Activated CD8-positive, alpha-beta memory T cell treated with anti-CD3 and anti-CD28 coated beads, Interleukin-2, amount 10 ng/mL, durations not matched to agents 7 days and 5 days (primary cell): ENCODE results near the gene ZNF253. TPM values are rescaled to one million over a fixed set of nuclear protein-coding genes. Genes with fewer than 3 reads are reported as not detected.
"Not testable (repeated sequence)": the region's sequence is repeated elsewhere in the genome, so short reads cannot be mapped to it uniquely, and the experiment has no call there.

Source experiments
- ATAC-seq: fragments of 150-1000 bp; cut with Tn5 transposase; one replicate; pipeline ENCODE4 v1.10.0; 2021; ENCODE audit warnings: moderate library complexity
- CTCF ChIA-PET: fragments of 350-600 bp; sonication (Branson Sonifier 250); formaldehyde crosslinking; loops from one replicate; lab custom pipeline; 2021; ENCODE audit warnings: antibody characterized with exemption; lab: Charles Lee
- DNase-seq: peaks from one replicate; pipeline ENCODE4 v3.0.0-alpha.2; 2020
- H3K27ac Mint-ChIP-seq: one replicate; pipeline ENCODE4 v1.8.0; 2021; ENCODE audit warnings: mild to moderate bottlenecking, mixed read lengths
- H3K27me3 Mint-ChIP-seq: one replicate; pipeline ENCODE4 v1.8.0; 2021; ENCODE audit warnings: mixed read lengths
- H3K36me3 Mint-ChIP-seq: one replicate; pipeline ENCODE4 v1.8.0; 2021; ENCODE audit warnings: mild to moderate bottlenecking, mixed read lengths
- H3K4me1 Mint-ChIP-seq: one replicate; pipeline ENCODE4 v1.8.0; 2021; ENCODE audit warnings: mixed read lengths
- H3K4me3 Mint-ChIP-seq: one replicate; pipeline ENCODE4 v1.8.0; 2021; ENCODE audit warnings: mild to moderate bottlenecking, moderate library complexity, mixed read lengths
- H3K9me3 Mint-ChIP-seq: one replicate; pipeline ENCODE4 v1.8.0; 2022; ENCODE audit warnings: low read depth, mixed read lengths
- total RNA-seq, 2 experiments: library from RNA; stranded (reverse); gene quantifications; one replicate each; pipeline ENCODE4 v1.2.3, GENCODE V29; 2021

Gene ZNF253
- total RNA-seq, 2 experiments from 2014 or later = 19.9 to 20.2 TPM

DNA sequence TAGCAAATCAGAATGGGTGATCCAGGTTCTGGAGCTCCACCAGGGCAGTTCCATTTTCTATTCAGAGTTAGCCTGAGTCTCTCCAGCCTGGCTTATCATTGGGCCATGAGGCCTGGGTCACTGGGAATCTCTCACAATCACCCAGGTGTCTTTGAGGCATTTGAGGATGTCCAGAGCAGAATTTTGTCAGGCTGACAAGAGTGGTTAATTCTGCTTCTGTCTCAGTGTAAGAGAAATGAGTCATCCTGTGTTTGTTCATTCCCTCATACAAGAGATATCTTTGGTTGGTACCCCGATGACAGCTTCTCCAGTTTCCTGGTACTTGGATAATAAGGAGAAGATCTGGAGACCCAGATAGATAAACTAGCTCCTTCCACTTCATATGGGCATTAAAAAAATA is 45.5 kb downstream of the ZNF253 start:
- DNase-seq = no peak
- no peak overlapping the region for H3K27ac Mint-ChIP-seq

DNA sequence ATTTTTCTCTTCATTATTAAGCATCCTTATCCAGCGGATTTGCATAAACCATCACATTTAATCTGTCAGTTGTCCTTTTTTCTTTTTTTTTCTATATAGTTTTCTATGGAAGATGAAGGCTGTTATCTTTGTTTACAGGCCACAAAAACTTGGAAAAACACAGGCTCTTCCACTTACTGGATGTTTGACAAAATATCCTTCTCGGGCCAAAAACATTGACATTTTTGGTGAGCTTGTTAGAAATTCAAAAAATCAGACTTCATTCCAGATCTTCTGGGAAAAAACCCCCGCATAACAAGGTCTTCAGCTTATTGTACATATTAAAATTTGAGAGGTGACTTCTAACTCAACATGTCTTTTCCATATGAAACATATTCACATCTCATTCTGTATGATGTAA is 48.9 kb downstream of the ZNF253 start:
- H3K27me3 Mint-ChIP-seq = no peaks in the 10 kb centered on the region
- H3K4me1 Mint-ChIP-seq = no peaks in the 10 kb centered on the region
- no peak overlapping the region for H3K4me3 Mint-ChIP-seq
- H3K9me3 Mint-ChIP-seq = peaks cover 29% of the 10 kb centered on the region
- no peak overlapping the region for H3K27ac Mint-ChIP-seq
- CTCF ChIA-PET = no interaction called here
- ATAC-seq (no peak), DNase-seq (no peak)
- H3K36me3 Mint-ChIP-seq = peaks cover 84% of the 10 kb centered on the region

More for the DNA sequence above, 45.5 kb downstream of the ZNF253 start:
- no peak for ATAC-seq
- Mint-ChIP-seq H3K27me3 (no peaks in the 10 kb centered on the region), H3K4me1 (peaks cover 4% of the 10 kb centered on the region), H3K9me3 (peaks cover 38% of the 10 kb centered on the region), H3K36me3 (peaks cover 84% of the 10 kb centered on the region), H3K4me3 (no peak overlapping the region)
- CTCF ChIA-PET = interaction anchor here (0.6 kb wide), 1 partner anchor 367 kb away, joined by 3 read pairs; no protein-coding TSS in a partner anchor

DNA sequence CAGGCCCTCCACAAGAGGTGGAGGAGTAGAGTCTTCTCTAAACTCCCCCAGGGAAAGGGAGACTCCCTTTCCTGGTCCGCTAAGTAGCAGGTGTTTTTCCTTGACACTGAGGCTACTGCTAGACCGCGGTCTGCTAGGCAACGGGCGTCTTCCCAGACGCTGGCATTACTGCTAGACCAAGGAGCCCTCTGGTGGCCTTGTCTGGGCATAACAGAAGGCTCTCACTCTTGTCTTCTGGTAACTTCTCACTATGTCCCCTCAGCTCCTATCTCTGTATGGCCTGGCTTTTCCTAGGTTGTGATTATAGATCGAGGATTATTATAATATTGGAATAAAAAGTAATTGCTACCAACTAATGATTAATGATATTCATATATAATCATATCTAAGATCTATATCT is 64.7 kb downstream of the ZNF253 start:
- H3K4me1 Mint-ChIP-seq, H3K27me3 Mint-ChIP-seq, ATAC-seq, CTCF ChIA-PET, H3K4me3 Mint-ChIP-seq, H3K27ac Mint-ChIP-seq: not testable (repeated sequence)
- Mint-ChIP-seq H3K36me3 (peaks cover 73% of the 10 kb centered on the region), H3K9me3 (peaks cover 32% of the 10 kb centered on the region)
- DNase-seq = peak; percentile 42

DNA sequence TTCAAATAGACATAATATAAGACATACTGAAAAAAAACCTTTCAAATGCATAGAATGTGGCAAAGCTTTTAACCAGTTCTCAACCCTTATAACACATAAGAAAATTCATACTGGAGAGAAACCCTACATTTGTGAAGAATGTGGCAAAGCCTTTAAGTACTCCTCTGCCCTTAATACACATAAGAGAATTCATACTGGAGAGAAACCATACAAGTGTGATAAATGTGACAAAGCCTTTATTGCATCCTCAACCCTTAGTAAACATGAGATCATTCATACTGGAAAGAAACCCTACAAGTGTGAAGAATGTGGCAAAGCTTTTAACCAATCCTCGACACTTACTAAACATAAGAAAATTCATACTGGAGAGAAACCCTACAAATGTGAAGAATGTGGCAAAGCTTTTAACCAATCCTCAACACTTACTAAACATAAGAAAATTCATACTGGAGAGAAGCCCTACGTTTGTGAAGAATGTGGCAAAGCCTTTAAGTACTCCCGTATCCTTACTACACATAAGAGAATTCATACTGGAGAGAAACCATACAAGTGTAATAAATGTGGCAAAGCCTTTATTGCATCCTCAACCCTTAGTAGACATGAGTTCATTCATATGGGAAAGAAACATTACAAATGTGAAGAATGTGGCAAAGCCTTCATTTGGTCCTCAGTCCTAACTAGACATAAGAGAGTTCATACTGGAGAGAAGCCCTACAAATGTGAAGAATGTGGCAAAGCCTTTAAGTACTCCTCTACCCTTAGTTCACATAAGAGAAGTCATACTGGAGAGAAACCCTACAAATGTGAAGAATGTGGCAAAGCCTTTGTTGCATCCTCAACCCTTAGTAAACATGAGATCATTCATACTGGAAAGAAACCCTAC is 68.0 kb downstream of the ZNF253 start:
- ATAC-seq, DNase-seq, H3K4me3 Mint-ChIP-seq, H3K4me1 Mint-ChIP-seq, H3K27me3 Mint-ChIP-seq, H3K27ac Mint-ChIP-seq: not testable (repeated sequence)
- peaks cover 52% of the 10 kb centered on the region for H3K36me3 Mint-ChIP-seq
- CTCF ChIA-PET = interaction anchor here (0.6 to 0.7 kb wide), 2 partner anchors 36 to 103 kb away, joined by 3 read pairs; no protein-coding TSS in a partner anchor
- peaks cover 39% of the 10 kb centered on the region for H3K9me3 Mint-ChIP-seq

DNA sequence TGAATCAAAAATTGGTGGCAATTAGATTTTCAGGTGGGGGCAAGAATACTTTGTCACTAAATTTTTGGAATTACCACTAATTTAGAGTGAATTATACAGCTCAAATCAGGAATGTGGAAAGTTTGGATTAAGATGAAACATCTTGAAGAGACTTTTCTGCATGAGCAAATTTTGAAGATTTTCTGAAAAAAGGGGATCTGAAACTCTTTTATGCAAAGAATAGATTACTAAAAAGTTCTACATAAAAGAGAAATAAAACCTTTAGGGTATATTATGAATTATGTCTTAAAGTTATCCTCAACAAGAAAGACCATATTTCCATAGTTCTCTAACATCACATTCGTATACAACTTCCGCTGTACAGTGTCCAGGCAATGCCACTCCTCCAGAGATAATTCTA is 71.7 kb downstream of the ZNF253 start:
- CTCF ChIA-PET = no interaction called here
- Mint-ChIP-seq H3K4me3 (no peak overlapping the region), H3K27me3 (no peaks in the 10 kb centered on the region), H3K4me1 (no peaks in the 10 kb centered on the region), H3K36me3 (peaks cover 29% of the 10 kb centered on the region), H3K9me3 (peaks cover 37% of the 10 kb centered on the region), H3K27ac (no peak overlapping the region)
- ATAC-seq (no peak), DNase-seq (no peak)

DNA sequence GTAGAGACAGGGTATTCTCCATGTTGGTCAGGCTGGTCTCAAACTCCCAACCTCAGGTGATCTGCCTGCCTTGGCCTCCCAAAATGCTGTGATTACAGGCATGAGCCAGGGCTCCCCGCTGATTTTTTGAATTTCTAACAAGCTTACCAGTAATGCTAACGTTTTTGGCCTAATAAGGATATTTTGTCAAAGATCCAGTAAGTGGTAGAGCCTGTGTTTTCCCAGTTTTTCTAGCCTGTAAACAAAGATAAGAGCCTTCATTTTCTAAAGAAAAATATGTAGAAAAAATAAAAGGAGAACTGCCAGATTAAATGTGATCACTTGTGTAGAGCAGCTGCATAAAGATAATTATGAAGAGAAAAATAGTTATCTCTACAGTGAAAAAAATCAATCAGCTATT is 72.8 kb downstream of the ZNF253 start:
- no peak overlapping the region for H3K27ac Mint-ChIP-seq
- no peak for ATAC-seq
- peaks cover 35% of the 10 kb centered on the region for H3K9me3 Mint-ChIP-seq
- no peak for DNase-seq
- H3K27me3 Mint-ChIP-seq = no peaks in the 10 kb centered on the region
- no peak overlapping the region for H3K4me3 Mint-ChIP-seq
- peaks cover 20% of the 10 kb centered on the region for H3K36me3 Mint-ChIP-seq
- CTCF ChIA-PET = interaction anchor here (0.6 kb wide), 1 partner anchor 158 kb away, joined by 3 read pairs; no protein-coding TSS in a partner anchor
- H3K4me1 Mint-ChIP-seq = no peaks in the 10 kb centered on the region

DNA sequence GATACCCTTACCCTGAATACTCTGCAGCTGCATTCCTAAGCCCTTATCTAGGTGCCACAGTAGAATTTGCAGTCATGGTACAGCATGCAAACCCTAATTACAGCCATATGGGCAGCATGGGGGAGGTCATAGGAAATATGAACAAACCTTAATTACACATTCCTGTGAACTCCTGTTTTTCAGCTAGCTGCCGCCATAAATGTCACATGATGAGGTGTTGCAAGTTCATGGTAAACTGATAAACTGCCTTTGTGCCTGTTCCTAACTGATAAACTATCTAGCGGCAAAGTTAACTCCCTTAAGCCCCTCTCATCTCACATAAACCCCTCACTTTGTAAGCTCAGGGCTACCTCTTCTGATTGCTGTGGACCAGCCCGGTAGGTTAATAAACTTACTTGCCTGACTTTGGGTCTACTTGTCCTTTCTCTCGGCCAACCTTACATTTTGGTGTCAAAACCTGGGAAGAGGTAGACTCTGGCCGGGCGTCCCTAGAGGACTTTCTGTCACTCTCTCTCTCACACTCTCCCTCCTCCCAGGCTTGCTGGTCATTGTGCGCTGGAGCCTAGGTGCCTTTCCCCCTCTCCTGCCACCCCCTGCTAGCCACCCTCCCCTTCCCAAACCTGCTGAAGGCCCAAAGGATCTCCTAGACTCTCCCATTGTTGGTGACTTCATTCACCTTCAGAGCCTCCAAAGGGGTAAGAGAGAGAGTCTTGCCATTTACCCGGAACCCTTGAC is 78.3 kb downstream of the ZNF253 start:
- Mint-ChIP-seq H3K36me3 (peaks cover 3% of the 10 kb centered on the region), H3K27me3 (no peaks in the 10 kb centered on the region), H3K27ac (no peak overlapping the region), H3K4me3 (no peak overlapping the region), H3K4me1 (no peaks in the 10 kb centered on the region), H3K9me3 (peaks cover 23% of the 10 kb centered on the region)
- ATAC-seq (no peak), DNase-seq (no peak)
- CTCF ChIA-PET = no interaction called here

Other genes with a start within 250 kb of the ZNF253 start
- 10 to 100 TPM; 39.9 to 62.3 TPM for gene PBX4, start 247.2 kb upstream of the ZNF253 start, total RNA-seq
- 10 to 100 TPM; 39.4 to 46.1 TPM for gene LPAR2, start 237.7 kb upstream of the ZNF253 start, total RNA-seq
- 100 to 1,000 TPM; 110 to 111 TPM for gene GMIP, start 222.2 kb upstream of the ZNF253 start, total RNA-seq
- 100 to 1,000 TPM; 114 to 131 TPM for gene ATP13A1, start 202.2 kb upstream of the ZNF253 start, total RNA-seq
- gene ZNF101, start 197.0 kb upstream of the ZNF253 start, total RNA-seq = 10 to 100 TPM; 75.0 to 93.7 TPM
- 1 to 10 TPM; 5.6 to 6.9 TPM for gene ZNF14, start 132.8 kb upstream of the ZNF253 start, total RNA-seq
- 10 to 100 TPM; 16.8 to 27.4 TPM for gene ZNF506, start 44.1 kb upstream of the ZNF253 start, total RNA-seq
- gene ZNF93, start 35.1 kb downstream of the ZNF253 start, total RNA-seq = 10 to 100 TPM; 10.8 to 18.6 TPM
- 10 to 100 TPM in 1 of 2 experiments, 1 to 10 TPM in 1; 7.5 to 13.7 TPM for gene ZNF682, start 173.6 kb downstream of the ZNF253 start, total RNA-seq
- 10 to 100 TPM; 16.6 to 22.0 TPM for gene ZNF90, start 212.1 kb downstream of the ZNF253 start, total RNA-seq